Gastrocnemius medialis (tissue), 4 donors: ENCODE data around the gene ZNF687.

Experiments
- POLR2A ChIP-seq, 2 donors: fragments of 450-650 bp; IDR thresholded peaks; one replicate each; pipeline ENCODE4 v1.6.1; 2017; ENCODE audit warnings: antibody characterized with exemption in 2 of 2, mild to moderate bottlenecking in 2 of 2, moderate library complexity in 2 of 2
- TF ChIP-seq, protein P1 (sequence below), 5 experiments: fragments of 450-650 bp in 3 of 5; fragments of 200-600 bp in 2 of 5; sonication (generic) in 2 of 5; IDR thresholded peaks in 4 of 5; conservative IDR thresholded peaks in 1 of 5; 1 replicate in 4 of 5; 2 replicates in 1 of 5; pipeline ENCODE4 v1.5.1; 2016 to 2019; ENCODE audit warnings: antibody characterized with exemption in 5 of 5, mild to moderate bottlenecking in 3 of 5, moderate library complexity in 3 of 5

GRCh38 chr1:151287341-151287699, 5.2 kb downstream of the ZNF687 start:
- TF ChIP-seq POLR2A (IDR thresholded peaks at IDR 0.05), result no peak
- TF ChIP-seq, protein P1, sequence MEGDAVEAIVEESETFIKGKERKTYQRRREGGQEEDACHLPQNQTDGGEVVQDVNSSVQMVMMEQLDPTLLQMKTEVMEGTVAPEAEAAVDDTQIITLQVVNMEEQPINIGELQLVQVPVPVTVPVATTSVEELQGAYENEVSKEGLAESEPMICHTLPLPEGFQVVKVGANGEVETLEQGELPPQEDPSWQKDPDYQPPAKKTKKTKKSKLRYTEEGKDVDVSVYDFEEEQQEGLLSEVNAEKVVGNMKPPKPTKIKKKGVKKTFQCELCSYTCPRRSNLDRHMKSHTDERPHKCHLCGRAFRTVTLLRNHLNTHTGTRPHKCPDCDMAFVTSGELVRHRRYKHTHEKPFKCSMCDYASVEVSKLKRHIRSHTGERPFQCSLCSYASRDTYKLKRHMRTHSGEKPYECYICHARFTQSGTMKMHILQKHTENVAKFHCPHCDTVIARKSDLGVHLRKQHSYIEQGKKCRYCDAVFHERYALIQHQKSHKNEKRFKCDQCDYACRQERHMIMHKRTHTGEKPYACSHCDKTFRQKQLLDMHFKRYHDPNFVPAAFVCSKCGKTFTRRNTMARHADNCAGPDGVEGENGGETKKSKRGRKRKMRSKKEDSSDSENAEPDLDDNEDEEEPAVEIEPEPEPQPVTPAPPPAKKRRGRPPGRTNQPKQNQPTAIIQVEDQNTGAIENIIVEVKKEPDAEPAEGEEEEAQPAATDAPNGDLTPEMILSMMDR (IDR thresholded peaks at IDR 0.05 in 4 of 5, conservative IDR thresholded peaks at IDR 0.05 in 1 of 5), result no peak
